Measurements from ENCODE around the gene PTX4. TPM values are rescaled to one million over a fixed set of nuclear protein-coding genes. Genes with fewer than 3 reads are reported as not detected.

PTX4 gene
- total RNA-seq, 1 donor from 2014 or later: not detected

DNA sequence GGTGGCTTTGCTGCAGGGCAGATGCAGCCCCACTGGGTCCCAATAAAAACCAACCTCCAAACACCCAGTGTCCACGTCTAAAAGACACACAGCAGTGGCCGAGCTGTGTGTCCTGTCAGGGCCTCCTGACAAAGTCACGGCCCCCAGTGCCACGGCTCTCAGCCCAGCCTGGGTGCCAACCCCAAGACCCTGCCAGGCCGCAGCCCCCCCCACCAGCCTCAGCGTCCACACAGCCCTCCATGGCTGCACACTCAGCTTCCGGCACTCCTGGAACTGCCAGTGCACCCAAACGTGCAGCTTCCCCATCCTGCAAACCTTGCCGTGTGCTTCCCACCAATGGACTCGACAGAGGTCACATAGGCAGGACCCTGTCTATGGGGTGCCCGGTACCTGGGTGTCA, 40.8 kb downstream of the PTX4 start:
- no peaks in the 10 kb centered on the region for H3K4me1 Mint-ChIP-seq (ENCODE audit: unreplicated experiment)
- no peak overlapping the region for H3K4me3 Mint-ChIP-seq
- no peak overlapping the region for H3K27ac Mint-ChIP-seq
- H3K9me3 Mint-ChIP-seq: no peaks in the 10 kb centered on the region
- TF ChIP-seq, protein P1, sequence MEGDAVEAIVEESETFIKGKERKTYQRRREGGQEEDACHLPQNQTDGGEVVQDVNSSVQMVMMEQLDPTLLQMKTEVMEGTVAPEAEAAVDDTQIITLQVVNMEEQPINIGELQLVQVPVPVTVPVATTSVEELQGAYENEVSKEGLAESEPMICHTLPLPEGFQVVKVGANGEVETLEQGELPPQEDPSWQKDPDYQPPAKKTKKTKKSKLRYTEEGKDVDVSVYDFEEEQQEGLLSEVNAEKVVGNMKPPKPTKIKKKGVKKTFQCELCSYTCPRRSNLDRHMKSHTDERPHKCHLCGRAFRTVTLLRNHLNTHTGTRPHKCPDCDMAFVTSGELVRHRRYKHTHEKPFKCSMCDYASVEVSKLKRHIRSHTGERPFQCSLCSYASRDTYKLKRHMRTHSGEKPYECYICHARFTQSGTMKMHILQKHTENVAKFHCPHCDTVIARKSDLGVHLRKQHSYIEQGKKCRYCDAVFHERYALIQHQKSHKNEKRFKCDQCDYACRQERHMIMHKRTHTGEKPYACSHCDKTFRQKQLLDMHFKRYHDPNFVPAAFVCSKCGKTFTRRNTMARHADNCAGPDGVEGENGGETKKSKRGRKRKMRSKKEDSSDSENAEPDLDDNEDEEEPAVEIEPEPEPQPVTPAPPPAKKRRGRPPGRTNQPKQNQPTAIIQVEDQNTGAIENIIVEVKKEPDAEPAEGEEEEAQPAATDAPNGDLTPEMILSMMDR (conservative IDR thresholded peaks at IDR 0.05): no peak
- H3K36me3 Mint-ChIP-seq: no peaks in the 10 kb centered on the region
- no peaks in the 10 kb centered on the region for H3K27me3 Mint-ChIP-seq
- no peak for DNase-seq (ENCODE audit: extremely low spot score, unreplicated experiment)

DNA sequence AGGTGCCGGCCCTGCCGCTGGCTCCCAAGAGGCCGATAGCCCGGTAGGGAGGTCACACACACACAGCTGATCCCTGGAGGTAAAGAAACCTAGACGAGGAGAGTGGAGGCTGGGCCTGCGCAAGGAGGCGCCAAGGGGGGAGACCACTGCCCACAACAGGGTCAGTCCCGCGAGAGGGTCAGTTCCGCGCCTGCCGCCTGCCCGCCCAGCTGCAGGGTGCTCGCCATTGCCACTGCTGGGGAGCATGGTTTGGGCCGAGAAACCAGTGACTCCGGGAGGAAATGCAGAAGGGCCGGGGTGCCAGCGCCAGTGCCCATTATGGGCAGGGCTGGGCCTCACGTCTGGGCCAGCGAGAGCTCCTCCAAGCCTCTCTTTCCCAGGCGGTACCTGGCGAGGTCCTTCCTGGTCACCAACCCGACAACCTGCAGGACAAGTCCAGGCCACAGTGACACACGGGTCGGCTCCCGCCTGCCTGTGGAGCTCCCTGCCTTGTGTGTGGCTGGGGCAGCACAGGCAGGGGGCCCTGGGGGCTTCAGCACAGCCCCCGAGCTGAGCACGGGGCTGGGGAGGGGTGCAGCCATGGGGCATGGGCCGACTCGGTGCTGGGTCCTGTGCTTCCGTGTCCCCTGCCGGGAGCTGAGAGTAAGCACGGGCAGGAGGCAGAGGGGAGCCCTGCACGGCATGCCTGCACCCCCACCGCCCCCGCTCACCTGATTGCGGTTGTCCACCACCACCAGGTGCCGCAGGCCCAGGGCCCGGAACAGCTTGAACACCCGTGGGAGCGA, 42.3 kb downstream of the PTX4 start:
- Mint-ChIP-seq H3K4me1 (ENCODE audit: unreplicated experiment) (no peaks in the 10 kb centered on the region), H3K27ac (no peak overlapping the region), H3K36me3 (no peaks in the 10 kb centered on the region), H3K9me3 (no peaks in the 10 kb centered on the region), H3K4me3 (no peak overlapping the region), H3K27me3 (no peaks in the 10 kb centered on the region)
- DNase-seq (ENCODE audit: extremely low spot score, unreplicated experiment): no peak
- TF ChIP-seq, protein P1 (conservative IDR thresholded peaks at IDR 0.05): no peak

DNA sequence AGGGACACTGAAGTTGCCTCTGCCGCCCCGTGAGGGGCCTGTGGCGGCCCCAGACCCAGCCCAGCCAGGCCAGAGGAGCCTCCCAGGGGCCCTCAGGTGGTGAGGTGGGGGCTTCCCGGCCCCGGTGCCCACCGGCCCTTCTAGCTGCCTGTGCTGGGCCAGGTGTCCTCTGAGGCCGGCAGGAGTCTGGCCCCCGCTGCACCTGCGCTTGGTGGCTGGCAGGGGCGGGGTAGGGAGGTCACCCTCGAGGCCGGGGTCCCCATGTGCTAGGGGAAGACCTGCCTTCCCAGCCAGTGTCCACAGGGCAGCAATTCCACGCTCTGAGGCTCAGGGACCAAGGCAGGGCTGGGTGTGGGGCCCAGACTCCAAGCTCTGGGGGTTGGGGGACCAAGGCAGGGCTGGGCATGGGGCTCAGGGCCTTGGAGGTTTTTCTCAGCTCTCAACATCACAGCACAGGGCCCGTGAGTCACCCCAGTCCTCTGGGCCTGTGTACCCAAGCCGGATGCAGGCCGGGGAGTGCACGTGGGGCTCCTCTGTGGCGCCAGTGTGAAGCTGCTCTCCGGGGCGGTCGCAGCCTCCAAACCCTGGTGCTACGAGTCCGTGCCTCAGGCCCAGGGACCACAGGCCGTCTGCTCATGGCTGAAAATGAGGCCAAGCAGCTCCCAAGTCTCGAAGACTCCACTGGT, 43.1 kb downstream of the PTX4 start:
- TF ChIP-seq, protein P1 (conservative IDR thresholded peaks at IDR 0.05): no peak
- Mint-ChIP-seq H3K4me3 (no peak overlapping the region), H3K9me3 (no peaks in the 10 kb centered on the region), H3K4me1 (ENCODE audit: unreplicated experiment) (no peaks in the 10 kb centered on the region), H3K36me3 (no peaks in the 10 kb centered on the region), H3K27ac (no peak overlapping the region), H3K27me3 (no peaks in the 10 kb centered on the region)
- DNase-seq (ENCODE audit: extremely low spot score, unreplicated experiment): no peak

DNA sequence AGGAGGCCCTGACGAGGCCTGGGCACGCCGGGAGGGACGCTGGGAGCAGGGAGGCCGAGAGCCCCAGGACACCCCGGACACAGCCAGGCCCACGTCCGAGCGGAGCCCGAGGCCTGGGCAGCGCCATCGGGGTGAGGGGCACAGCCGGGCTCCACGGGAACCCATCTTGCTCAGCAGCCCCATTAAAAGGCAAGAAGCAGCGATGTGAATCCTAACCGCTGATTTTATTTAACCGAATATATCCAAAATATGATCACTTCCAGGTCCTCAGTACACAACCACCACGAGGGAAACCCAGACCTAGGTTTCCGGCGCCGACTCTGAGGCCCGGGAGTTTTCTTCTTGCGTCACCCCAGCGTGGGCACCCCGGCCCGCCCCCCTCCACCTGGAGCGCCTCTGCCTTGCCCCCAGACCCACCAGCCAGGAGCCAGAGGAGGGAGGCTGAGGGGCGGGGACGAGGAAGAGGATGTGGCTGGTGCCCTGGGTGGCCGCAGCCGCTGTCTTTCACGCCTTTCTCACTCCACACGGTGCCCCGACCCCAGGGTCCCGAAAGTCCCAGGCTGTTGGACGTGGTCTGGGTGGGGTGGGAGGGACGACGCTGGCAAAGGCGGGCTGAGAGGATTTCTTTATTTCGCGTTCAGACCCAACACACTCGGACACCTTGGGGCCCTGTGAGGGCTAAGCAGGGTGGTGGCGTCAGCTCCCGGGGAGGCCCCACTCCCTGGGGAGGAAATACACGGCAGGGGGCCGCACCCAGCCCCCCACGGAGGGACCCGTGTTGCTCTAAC, 43.8 kb downstream of the PTX4 start:
- no peaks in the 10 kb centered on the region for H3K36me3 Mint-ChIP-seq
- H3K9me3 Mint-ChIP-seq: no peaks in the 10 kb centered on the region
- TF ChIP-seq, protein P1 (conservative IDR thresholded peaks at IDR 0.05): no peak
- DNase-seq (ENCODE audit: extremely low spot score, unreplicated experiment): no peak
- H3K27me3 Mint-ChIP-seq: no peaks in the 10 kb centered on the region
- no peaks in the 10 kb centered on the region for H3K4me1 Mint-ChIP-seq (ENCODE audit: unreplicated experiment)
- H3K27ac Mint-ChIP-seq: no peak overlapping the region
- no peak overlapping the region for H3K4me3 Mint-ChIP-seq

DNA sequence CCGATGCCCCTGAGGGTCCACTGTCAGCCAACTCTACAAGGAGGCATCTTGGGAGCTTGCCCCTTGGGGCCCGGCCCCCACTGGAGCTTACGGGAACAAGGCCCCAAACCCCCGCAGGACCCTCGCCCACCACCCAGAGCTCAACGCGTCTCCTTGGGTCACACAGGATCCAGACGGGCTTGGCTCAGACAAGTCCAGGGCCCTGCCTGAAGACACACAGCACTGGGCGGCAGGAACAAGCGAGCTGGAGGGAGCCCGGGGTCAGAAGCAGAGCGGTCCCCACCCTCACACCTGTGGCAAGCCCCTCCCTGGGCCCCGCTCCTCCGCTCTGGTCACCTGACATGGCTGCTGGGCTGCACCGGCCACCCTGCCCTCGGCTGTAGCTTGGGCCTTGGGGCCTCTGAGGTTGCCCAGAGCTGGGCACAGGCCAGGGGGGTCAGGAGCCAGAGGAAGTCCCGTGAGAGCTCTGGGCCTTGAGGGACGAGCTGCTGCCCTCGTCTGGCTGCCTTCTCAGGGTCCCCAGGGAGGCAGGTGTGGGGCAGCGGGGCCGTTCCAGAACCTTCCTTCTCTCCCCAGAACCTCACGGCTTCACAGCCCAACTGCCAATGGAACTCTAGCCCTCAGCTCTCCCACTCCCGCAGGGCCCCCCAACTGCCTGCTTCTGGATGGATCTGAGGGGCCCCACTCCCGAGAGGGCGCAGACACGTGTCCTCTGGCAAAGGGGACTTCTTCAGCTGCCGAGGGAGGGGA, 44.6 kb downstream of the PTX4 start, which contains the start of gene CCDC154:
Gene CCDC154 (minus strand): TSS at position 577 of the 750 bp plus-strand sequence. CDS start 234 bp downstream, at position 343.
- H3K4me3 Mint-ChIP-seq: no peak within 1 kb of the TSS
- no peaks in the 10 kb centered on the region for H3K36me3 Mint-ChIP-seq
- DNase-seq (ENCODE audit: extremely low spot score, unreplicated experiment): no peak
- no peak within 1 kb of the TSS for H3K27ac Mint-ChIP-seq
- no peaks in the 10 kb centered on the region for H3K4me1 Mint-ChIP-seq (ENCODE audit: unreplicated experiment)
- no peaks in the 10 kb centered on the region for H3K9me3 Mint-ChIP-seq
- TF ChIP-seq, protein P1 (conservative IDR thresholded peaks at IDR 0.05): no peak
- no peaks in the 10 kb centered on the region for H3K27me3 Mint-ChIP-seq
